ENCODE measurements around the gene KRT35. TPM values are rescaled to one million over a fixed set of nuclear protein-coding genes. Genes with fewer than 3 reads are reported as not detected.

KRT35 gene
- total and polyA plus RNA-seq, 10 of the 15 experiments (the other 5 are each of a cell fraction or from before 2014, with no cell fraction given), result not detected

DNA sequence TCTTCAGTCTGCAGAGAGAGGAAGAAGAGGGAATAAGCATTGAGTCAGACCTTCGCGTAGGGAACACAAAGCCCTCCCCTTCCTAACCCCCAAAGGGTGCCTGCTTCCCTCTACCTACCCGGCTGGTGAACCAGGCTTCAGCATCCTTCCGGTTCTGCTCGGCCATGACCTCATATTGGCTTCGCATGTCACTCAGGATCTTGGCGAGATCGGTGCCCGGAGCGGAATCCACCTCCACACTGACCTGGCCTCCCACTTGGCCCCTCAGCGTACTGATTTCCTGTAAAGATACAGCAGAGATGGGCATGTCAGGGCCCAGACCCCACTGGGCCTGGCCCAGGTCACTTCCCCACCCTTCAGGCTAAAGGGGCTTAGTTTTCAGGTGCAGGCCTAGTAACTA, 43.3 kb upstream of the KRT35 start:
- Histone ChIP-seq H3K9me3 (replicated peaks; ENCODE audit: control insufficient read depth, insufficient read depth, low read length) (no peaks in the 10 kb centered on the region; the same call in 2 of the 3 replicates), H3K36me3 (ENCODE audit: control insufficient read depth in 2 of 2, insufficient read depth in 2 of 2, low read length in 1 of 2) (no peaks in the 10 kb centered on the region), H3K27me3 (replicated peaks in 1 of 2; ENCODE audit: control insufficient read depth in 2 of 2, insufficient read depth in 2 of 2, low read length in 1 of 2) (peaks cover 8 to 11% of the 10 kb centered on the region in 2 experiments), H3K4me3 (no peak overlapping the region), H3K4me2 (ENCODE audit: control insufficient read depth, insufficient read depth) (no peak overlapping the region), H2AFZ (ENCODE audit: control insufficient read depth, low read depth, low read length) (no peak overlapping the region), H3K9ac (ENCODE audit: control insufficient read depth, insufficient read depth, low read length) (no peak overlapping the region), H3K27ac (ENCODE audit: control insufficient read depth, insufficient read depth) (no peak overlapping the region), H4K20me1 (ENCODE audit: control insufficient read depth, insufficient read depth) (no peaks in the 10 kb centered on the region), H3K4me1 (ENCODE audit: control insufficient read depth, insufficient read depth, low read length) (no peaks in the 10 kb centered on the region), H3K79me2 (ENCODE audit: control insufficient read depth, insufficient read depth, low read length) (no peaks in the 10 kb centered on the region)
- ChIA-PET SMC1A (ENCODE audit: uncharacterized antibody, unreplicated experiment) (no interaction called here), CTCF (no interaction called here), RAD21 (ENCODE audit: unreplicated experiment) (no interaction called here), POLR2A (no interaction called here)
- no TSS peak for BruUV-seq (replicated peaks)
- in situ Hi-C loops (cut with MboI) (no loop called here), intact Hi-C loops (cut with micrococcal nuclease; ENCODE audit: unreplicated experiment) (no loop called here)
- 59% methylated on average over 11 of the region's 11 CpGs for WGBS (ENCODE audit: insufficient coverage, insufficient replicate concordance, low lambda C conversion rate, missing lambda C conversion rate)
- DNase-seq (ENCODE audit: low read depth, low spot score) (no peak), FAIRE-seq (no peak), ATAC-seq (no peak)
- no peak for TF ChIP-seq SRF (IDR thresholded peaks at IDR 0.05; ENCODE audit: low read depth in 2 of 2, low read length in 2 of 2)
- TF ChIP-seq BACH1 (IDR thresholded peaks at IDR 0.05; ENCODE audit: borderline replicate concordance), result no peak
- no peak for TF ChIP-seq GATAD2B (conservative IDR thresholded peaks at IDR 0.05; ENCODE audit: low read depth)
- TF ChIP-seq SMC3 (IDR thresholded peaks at IDR 0.05; ENCODE audit: borderline replicate concordance, low read length), result no peak
- TF ChIP-seq KAT2A (conservative IDR thresholded peaks at IDR 0.05; ENCODE audit: control insufficient read depth, low read depth, low read length), result no peak
- TF ChIP-seq POLR2AphosphoS5 (IDR thresholded peaks at IDR 0.05; ENCODE audit: low read length), result no peak
- no peak for TF ChIP-seq TARDBP (IDR thresholded peaks at IDR 0.05; ENCODE audit: borderline replicate concordance)
- TF ChIP-seq JUND (IDR thresholded peaks at IDR 0.05; ENCODE audit: low read depth, low read length), result no peak
- TF ChIP-seq, protein P1, sequence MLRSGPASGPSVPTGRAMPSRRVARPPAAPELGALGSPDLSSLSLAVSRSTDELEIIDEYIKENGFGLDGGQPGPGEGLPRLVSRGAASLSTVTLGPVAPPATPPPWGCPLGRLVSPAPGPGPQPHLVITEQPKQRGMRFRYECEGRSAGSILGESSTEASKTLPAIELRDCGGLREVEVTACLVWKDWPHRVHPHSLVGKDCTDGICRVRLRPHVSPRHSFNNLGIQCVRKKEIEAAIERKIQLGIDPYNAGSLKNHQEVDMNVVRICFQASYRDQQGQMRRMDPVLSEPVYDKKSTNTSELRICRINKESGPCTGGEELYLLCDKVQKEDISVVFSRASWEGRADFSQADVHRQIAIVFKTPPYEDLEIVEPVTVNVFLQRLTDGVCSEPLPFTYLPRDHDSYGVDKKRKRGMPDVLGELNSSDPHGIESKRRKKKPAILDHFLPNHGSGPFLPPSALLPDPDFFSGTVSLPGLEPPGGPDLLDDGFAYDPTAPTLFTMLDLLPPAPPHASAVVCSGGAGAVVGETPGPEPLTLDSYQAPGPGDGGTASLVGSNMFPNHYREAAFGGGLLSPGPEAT (IDR thresholded peaks at IDR 0.05; ENCODE audit: low read depth), result no peak
- TF ChIP-seq POLR2AphosphoS2 (IDR thresholded peaks at IDR 0.05; ENCODE audit: low read depth, low read length), result no peak
- TF ChIP-seq RCOR1 (conservative IDR thresholded peaks at IDR 0.05; ENCODE audit: low read depth, low read length), result no peak
- TF ChIP-seq CREM (IDR thresholded peaks at IDR 0.05; ENCODE audit: low read depth), result no peak
- no peak for TF ChIP-seq NRF1 (conservative IDR thresholded peaks at IDR 0.05; ENCODE audit: low read depth, low read length)

Data from GM12878 (cell line).